Measurements from ENCODE around the gene AGTRAP. TPM values are rescaled to one million over a fixed set of nuclear protein-coding genes. Genes with fewer than 3 reads are reported as not detected.

AGTRAP gene
- total RNA-seq, 1 experiment from 2014 or later = 57.0 TPM

DNA sequence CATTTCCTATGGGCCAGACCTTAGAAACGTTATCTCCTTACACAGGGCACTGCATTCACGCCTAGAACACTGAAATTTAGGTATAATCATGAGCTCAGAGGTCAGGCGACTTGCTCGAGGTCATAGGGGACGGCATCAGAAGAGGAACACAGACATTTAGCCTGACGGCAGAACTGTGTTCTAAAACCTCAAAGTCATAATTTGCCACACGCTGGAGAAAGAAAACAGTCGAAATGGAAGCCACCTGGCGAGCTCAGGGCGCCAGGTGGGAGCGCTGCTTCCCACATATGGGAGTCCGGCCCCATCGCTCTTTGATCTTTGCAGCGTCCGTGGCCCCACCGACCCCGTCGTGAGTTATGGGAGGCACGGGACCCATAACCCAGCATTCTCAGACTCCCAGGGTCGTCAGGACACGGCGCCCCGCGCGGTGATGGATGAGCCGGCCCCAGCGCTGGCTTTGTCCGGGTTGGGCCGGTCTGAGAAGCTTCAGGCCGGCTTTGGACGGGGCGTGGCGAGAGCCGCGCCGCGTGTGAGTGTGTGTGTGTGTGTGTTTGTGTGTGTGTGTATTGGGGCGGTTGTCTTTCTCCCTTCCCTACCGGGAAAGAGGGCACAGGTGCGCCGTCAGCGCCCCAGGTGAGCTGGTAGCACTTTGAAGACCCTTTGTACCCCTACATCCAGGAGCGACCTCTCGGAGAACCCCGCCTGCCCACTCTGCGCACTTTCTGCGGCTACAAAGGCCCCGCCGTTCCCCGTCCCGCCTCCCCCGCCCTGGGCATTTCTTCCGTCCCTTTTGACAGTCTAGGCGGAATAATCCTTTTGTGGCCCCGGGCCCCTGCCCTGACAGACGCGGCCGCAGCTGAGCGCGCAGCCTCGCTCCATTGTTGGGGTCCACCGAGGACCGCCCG is 45.3 kb upstream of the AGTRAP start:
- no peaks in the 10 kb centered on the region; the same call in 1 of the 2 replicates for H3K36me3 ChIP-seq (ENCODE audit: control insufficient read depth, insufficient read depth, low read length)
- TF ChIP-seq SIN3A (IDR thresholded peaks at IDR 0.05; ENCODE audit: borderline replicate concordance, insufficient read depth, low read depth, low read length) (no peak), TCF7L2 (IDR thresholded peaks at IDR 0.05; ENCODE audit: low read depth, low read length) (0 out of 2 replicates have a peak, but pooled peaks have one; percentile 26), POLR2AphosphoS5 (IDR thresholded peaks at IDR 0.05; ENCODE audit: low read depth, low read length) (no peak)
- TF ChIP-seq, protein P1, sequence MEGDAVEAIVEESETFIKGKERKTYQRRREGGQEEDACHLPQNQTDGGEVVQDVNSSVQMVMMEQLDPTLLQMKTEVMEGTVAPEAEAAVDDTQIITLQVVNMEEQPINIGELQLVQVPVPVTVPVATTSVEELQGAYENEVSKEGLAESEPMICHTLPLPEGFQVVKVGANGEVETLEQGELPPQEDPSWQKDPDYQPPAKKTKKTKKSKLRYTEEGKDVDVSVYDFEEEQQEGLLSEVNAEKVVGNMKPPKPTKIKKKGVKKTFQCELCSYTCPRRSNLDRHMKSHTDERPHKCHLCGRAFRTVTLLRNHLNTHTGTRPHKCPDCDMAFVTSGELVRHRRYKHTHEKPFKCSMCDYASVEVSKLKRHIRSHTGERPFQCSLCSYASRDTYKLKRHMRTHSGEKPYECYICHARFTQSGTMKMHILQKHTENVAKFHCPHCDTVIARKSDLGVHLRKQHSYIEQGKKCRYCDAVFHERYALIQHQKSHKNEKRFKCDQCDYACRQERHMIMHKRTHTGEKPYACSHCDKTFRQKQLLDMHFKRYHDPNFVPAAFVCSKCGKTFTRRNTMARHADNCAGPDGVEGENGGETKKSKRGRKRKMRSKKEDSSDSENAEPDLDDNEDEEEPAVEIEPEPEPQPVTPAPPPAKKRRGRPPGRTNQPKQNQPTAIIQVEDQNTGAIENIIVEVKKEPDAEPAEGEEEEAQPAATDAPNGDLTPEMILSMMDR (IDR thresholded peaks at IDR 0.05) = no peak
- TF ChIP-seq, protein P2, sequence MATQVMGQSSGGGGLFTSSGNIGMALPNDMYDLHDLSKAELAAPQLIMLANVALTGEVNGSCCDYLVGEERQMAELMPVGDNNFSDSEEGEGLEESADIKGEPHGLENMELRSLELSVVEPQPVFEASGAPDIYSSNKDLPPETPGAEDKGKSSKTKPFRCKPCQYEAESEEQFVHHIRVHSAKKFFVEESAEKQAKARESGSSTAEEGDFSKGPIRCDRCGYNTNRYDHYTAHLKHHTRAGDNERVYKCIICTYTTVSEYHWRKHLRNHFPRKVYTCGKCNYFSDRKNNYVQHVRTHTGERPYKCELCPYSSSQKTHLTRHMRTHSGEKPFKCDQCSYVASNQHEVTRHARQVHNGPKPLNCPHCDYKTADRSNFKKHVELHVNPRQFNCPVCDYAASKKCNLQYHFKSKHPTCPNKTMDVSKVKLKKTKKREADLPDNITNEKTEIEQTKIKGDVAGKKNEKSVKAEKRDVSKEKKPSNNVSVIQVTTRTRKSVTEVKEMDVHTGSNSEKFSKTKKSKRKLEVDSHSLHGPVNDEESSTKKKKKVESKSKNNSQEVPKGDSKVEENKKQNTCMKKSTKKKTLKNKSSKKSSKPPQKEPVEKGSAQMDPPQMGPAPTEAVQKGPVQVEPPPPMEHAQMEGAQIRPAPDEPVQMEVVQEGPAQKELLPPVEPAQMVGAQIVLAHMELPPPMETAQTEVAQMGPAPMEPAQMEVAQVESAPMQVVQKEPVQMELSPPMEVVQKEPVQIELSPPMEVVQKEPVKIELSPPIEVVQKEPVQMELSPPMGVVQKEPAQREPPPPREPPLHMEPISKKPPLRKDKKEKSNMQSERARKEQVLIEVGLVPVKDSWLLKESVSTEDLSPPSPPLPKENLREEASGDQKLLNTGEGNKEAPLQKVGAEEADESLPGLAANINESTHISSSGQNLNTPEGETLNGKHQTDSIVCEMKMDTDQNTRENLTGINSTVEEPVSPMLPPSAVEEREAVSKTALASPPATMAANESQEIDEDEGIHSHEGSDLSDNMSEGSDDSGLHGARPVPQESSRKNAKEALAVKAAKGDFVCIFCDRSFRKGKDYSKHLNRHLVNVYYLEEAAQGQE (IDR thresholded peaks at IDR 0.05; ENCODE audit: insufficient read depth in 1 of 2, low read depth in 2 of 2, low read length in 1 of 2) = no peak
- DNase-seq (ENCODE audit: low read depth, low spot score) (no peak), ATAC-seq (no peak; the same call in 1 of the 2 replicates)
- intact Hi-C loops (cut with micrococcal nuclease; ENCODE audit: unreplicated experiment) (no loop called here), in situ Hi-C loops (cut with HindIII; ENCODE audit: low pct_unique_long_range_greater_than_20kb, low sequenced_read_pairs) (no loop called here)
- no peaks in the 10 kb centered on the region for H3K9me3 ChIP-seq (ENCODE audit: control insufficient read depth, insufficient read depth, low read depth, low read length)
- CTCF ChIA-PET = no interaction called here
- H3K4me3 ChIP-seq (ENCODE audit: low read depth in 2 of 2, low read length in 2 of 2) = peak overlapping the region; percentile 31 to 34
- no peaks in the 10 kb centered on the region; the same call in 1 of the 2 replicates for H3K27me3 ChIP-seq (ENCODE audit: control insufficient read depth, insufficient read depth, low read length)
- POLR2A ChIA-PET = no interaction called here
- no TSS peak for BruUV-seq (replicated peaks)
- H3K4me1 ChIP-seq (ENCODE audit: control insufficient read depth, insufficient read depth, low read length) = peaks cover 7% of the 10 kb centered on the region; the same call in 1 of the 2 replicates
- H3K27ac ChIP-seq (ENCODE audit: low read length) = no peak overlapping the region

DNA sequence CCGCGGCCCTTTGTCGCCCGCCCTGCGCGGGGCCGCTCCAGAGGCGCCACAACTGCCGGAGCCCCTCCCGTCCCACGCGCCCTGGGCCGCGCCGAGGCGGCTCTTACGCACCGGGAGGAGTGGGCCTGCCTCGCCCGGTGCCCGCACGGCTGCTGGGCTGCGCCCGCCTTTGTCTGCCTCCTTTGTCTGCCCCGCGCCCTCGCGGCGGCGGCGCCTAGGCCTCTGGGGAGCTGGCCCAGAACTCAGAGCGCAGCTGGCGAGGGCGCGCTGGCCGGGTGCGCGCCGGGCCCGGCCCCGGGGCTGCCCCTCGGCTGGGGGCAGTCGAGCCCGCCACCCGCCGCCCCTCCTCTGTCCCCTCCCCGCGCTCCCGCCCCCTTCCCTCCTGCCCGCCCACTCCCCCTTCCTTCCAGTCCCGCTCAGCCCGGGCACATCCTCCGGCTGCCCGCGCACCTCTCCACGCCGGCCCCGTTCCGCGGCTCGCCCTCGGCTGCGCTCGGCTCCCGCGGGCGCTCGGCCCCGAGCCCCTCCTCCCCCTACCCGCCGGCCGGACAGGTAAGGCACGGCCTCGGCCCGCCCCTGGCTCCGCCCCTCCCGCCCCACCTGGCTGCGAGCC is 44.5 kb upstream of the AGTRAP start, which contains the start of gene DRAXIN:
Gene DRAXIN (plus strand): TSS at position 409 of the 613 bp plus-strand sequence. CDS start 14,549 bp downstream, outside the sequence.
- H3K27ac ChIP-seq (ENCODE audit: low read length) = no peak within 1 kb of the TSS
- no peaks in the 10 kb centered on the region for H3K9me3 ChIP-seq (ENCODE audit: control insufficient read depth, insufficient read depth, low read depth, low read length)
- H3K27me3 ChIP-seq (ENCODE audit: control insufficient read depth, insufficient read depth, low read length) = no peaks in the 10 kb centered on the region; the same call in 1 of the 2 replicates
- in situ Hi-C loops (cut with HindIII; ENCODE audit: low pct_unique_long_range_greater_than_20kb, low sequenced_read_pairs) = no loop called here
- H3K36me3 ChIP-seq (ENCODE audit: control insufficient read depth, insufficient read depth, low read length) = no peaks in the 10 kb centered on the region; the same call in 1 of the 2 replicates
- peak; percentile 63 for ATAC-seq
- ChIA-PET POLR2A (no interaction called here), CTCF (no interaction called here)
- intact Hi-C loops (cut with micrococcal nuclease; ENCODE audit: unreplicated experiment) = no loop called here
- BruUV-seq (replicated peaks) = no TSS peak
- DNase-seq (ENCODE audit: low read depth, low spot score) = no peak
- H3K4me3 ChIP-seq (ENCODE audit: low read depth in 2 of 2, low read length in 2 of 2) = peak within 1 kb of the TSS; percentile 31 to 34
- peaks cover 7% of the 10 kb centered on the region; the same call in 1 of the 2 replicates for H3K4me1 ChIP-seq (ENCODE audit: control insufficient read depth, insufficient read depth, low read length)
- no peak for TF ChIP-seq TCF7L2 (IDR thresholded peaks at IDR 0.05; ENCODE audit: low read depth, low read length)
- TF ChIP-seq POLR2AphosphoS5 (IDR thresholded peaks at IDR 0.05; ENCODE audit: low read depth, low read length) = no peak
- no peak for TF ChIP-seq SIN3A (IDR thresholded peaks at IDR 0.05; ENCODE audit: borderline replicate concordance, insufficient read depth, low read depth, low read length)
- TF ChIP-seq, protein P1 (IDR thresholded peaks at IDR 0.05) = no peak
- TF ChIP-seq, protein P2 (IDR thresholded peaks at IDR 0.05; ENCODE audit: insufficient read depth in 1 of 2, low read depth in 2 of 2, low read length in 1 of 2) = no peak

All from Panc1 (cell line).